ENCODE results near the gene B3GALT5.

B3GALT5 gene

DNA sequence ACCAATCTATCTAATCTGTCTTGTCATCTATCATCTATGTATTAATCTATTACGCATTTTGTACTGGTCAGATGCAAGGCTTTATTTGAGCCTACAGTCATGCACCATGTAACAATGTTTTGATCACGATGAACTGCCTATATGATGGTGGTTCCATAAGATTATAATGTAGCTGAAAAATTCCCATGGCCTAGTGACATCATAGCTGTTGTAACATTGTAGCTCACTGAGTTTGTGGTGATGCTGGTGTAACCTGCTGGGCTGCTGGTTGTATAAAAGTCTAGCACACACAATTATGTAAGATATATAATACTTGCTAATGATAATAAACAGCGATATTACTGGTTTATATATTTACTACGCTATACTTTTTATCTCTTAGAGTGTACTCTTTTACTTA lies 67.5 kb downstream of the B3GALT5 start:
- Histone ChIP-seq H3K9me2 (replicated peaks; ENCODE audit: insufficient read depth, low read length) (no peaks in the 10 kb centered on the region), H3K36me3 (replicated peaks; ENCODE audit: insufficient read depth, low read length) (no peaks in the 10 kb centered on the region), H3K9me3 (replicated peaks; ENCODE audit: insufficient read depth, low read length) (no peaks in the 10 kb centered on the region), H2AFZ (ENCODE audit: low read length) (no peak overlapping the region), H3K79me2 (ENCODE audit: low read length) (no peaks in the 10 kb centered on the region), H3K27me3 (replicated peaks; ENCODE audit: insufficient read depth, low read length) (no peaks in the 10 kb centered on the region), H4K20me1 (ENCODE audit: insufficient read depth, low read length) (no peaks in the 10 kb centered on the region), H3K4me1 (ENCODE audit: low read length) (peaks cover 16% of the 10 kb centered on the region), H3K4me2 (ENCODE audit: low read depth, low read length) (no peak overlapping the region), H3K4me3 (ENCODE audit: low read length) (no peak overlapping the region), H3F3A (ENCODE audit: insufficient read depth, low read length) (peaks cover 20% of the 10 kb centered on the region), H3K9ac (ENCODE audit: low read length) (no peak overlapping the region), H3K27ac (ENCODE audit: low read length) (no peak overlapping the region)
- no peak for DNase-seq
- TF ChIP-seq EZH2 (optimal IDR thresholded peaks at IDR 0.05; ENCODE audit: low read depth, low read length) (no peak), EZH2phosphoT487 (IDR thresholded peaks at IDR 0.05; ENCODE audit: low read length) (no peak)
- TF ChIP-seq, protein P1, sequence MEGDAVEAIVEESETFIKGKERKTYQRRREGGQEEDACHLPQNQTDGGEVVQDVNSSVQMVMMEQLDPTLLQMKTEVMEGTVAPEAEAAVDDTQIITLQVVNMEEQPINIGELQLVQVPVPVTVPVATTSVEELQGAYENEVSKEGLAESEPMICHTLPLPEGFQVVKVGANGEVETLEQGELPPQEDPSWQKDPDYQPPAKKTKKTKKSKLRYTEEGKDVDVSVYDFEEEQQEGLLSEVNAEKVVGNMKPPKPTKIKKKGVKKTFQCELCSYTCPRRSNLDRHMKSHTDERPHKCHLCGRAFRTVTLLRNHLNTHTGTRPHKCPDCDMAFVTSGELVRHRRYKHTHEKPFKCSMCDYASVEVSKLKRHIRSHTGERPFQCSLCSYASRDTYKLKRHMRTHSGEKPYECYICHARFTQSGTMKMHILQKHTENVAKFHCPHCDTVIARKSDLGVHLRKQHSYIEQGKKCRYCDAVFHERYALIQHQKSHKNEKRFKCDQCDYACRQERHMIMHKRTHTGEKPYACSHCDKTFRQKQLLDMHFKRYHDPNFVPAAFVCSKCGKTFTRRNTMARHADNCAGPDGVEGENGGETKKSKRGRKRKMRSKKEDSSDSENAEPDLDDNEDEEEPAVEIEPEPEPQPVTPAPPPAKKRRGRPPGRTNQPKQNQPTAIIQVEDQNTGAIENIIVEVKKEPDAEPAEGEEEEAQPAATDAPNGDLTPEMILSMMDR (IDR thresholded peaks at IDR 0.05; ENCODE audit: low read length) = no peak

DNA sequence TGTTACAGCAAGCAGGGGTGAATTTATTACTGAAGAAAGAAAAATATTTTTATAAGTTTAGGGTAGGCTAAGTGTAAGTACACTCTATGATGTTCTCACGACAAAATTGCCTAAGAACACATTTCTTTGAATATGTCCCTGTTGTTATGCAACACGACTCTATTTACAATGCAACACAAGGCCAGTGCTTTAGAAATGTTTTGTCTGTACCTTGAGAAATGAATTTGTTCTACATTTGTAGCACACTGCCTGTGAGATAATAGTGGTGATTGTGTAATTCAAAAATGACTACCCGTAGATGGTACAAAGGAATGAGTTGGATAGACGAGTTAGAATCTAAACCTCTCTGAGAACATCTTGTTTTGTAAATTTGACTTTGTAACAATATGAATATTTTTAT lies 68.5 kb downstream of the B3GALT5 start:
- no peaks in the 10 kb centered on the region for H3K36me3 ChIP-seq (replicated peaks; ENCODE audit: insufficient read depth, low read length)
- no peaks in the 10 kb centered on the region for H3K9me3 ChIP-seq (replicated peaks; ENCODE audit: insufficient read depth, low read length)
- peaks cover 9% of the 10 kb centered on the region for H3F3A ChIP-seq (ENCODE audit: insufficient read depth, low read length)
- H3K4me2 ChIP-seq (ENCODE audit: low read depth, low read length) = no peak overlapping the region
- no peaks in the 10 kb centered on the region for H4K20me1 ChIP-seq (ENCODE audit: insufficient read depth, low read length)
- H3K4me1 ChIP-seq (ENCODE audit: low read length) = 0 out of 2 replicates have a peak, but pooled peaks cover 5% of the 10 kb centered on the region
- H3K27me3 ChIP-seq (replicated peaks; ENCODE audit: insufficient read depth, low read length) = no peaks in the 10 kb centered on the region
- H3K9me2 ChIP-seq (replicated peaks; ENCODE audit: insufficient read depth, low read length) = no peaks in the 10 kb centered on the region
- no peak overlapping the region for H3K9ac ChIP-seq (ENCODE audit: low read length)
- no peak overlapping the region for H2AFZ ChIP-seq (ENCODE audit: low read length)
- H3K79me2 ChIP-seq (ENCODE audit: low read length) = no peaks in the 10 kb centered on the region
- no peak overlapping the region for H3K4me3 ChIP-seq (ENCODE audit: low read length)
- no peak for DNase-seq
- no peak overlapping the region for H3K27ac ChIP-seq (ENCODE audit: low read length)
- TF ChIP-seq, protein P1 (IDR thresholded peaks at IDR 0.05; ENCODE audit: low read length) = no peak
- TF ChIP-seq EZH2 (optimal IDR thresholded peaks at IDR 0.05; ENCODE audit: low read depth, low read length) (no peak), EZH2phosphoT487 (IDR thresholded peaks at IDR 0.05; ENCODE audit: low read length) (no peak)

DNA sequence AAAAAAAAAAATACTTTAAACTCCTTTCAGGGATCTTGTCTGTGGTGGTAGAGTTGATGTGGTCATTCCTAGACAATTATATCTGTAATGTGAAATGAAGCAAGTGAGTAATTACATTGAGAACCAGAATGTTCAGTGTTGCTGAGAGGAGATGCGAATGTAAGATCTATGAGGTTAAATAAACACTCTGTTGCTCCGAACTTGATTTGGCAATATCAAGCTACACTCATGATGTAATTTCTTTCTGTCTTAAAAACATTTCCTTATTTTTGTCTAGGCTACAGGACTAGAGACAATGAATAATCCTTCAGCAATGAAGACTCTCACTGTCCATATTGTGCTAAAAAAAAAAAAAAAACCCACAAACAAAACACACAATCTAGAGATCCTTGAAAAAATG lies 69.1 kb downstream of the B3GALT5 start:
- TF ChIP-seq EZH2phosphoT487 (IDR thresholded peaks at IDR 0.05; ENCODE audit: low read length) = no peak
- TF ChIP-seq, protein P1 (IDR thresholded peaks at IDR 0.05; ENCODE audit: low read length) = no peak
- no peak for TF ChIP-seq EZH2 (optimal IDR thresholded peaks at IDR 0.05; ENCODE audit: low read depth, low read length)
- H3K9me3 ChIP-seq (replicated peaks; ENCODE audit: insufficient read depth, low read length) = no peaks in the 10 kb centered on the region
- H3F3A ChIP-seq (ENCODE audit: insufficient read depth, low read length) = peaks cover 4% of the 10 kb centered on the region
- no peak for DNase-seq
- H3K9me2 ChIP-seq (replicated peaks; ENCODE audit: insufficient read depth, low read length) = no peaks in the 10 kb centered on the region
- no peak overlapping the region for H2AFZ ChIP-seq (ENCODE audit: low read length)
- H3K36me3 ChIP-seq (replicated peaks; ENCODE audit: insufficient read depth, low read length) = no peaks in the 10 kb centered on the region
- no peak overlapping the region for H3K9ac ChIP-seq (ENCODE audit: low read length)
- no peak overlapping the region for H3K27ac ChIP-seq (ENCODE audit: low read length)
- H3K27me3 ChIP-seq (replicated peaks; ENCODE audit: insufficient read depth, low read length) = no peaks in the 10 kb centered on the region
- H3K4me1 ChIP-seq (ENCODE audit: low read length) = 0 out of 2 replicates have a peak, but pooled peaks cover 4% of the 10 kb centered on the region
- H3K79me2 ChIP-seq (ENCODE audit: low read length) = no peaks in the 10 kb centered on the region
- H3K4me2 ChIP-seq (ENCODE audit: low read depth, low read length) = no peak overlapping the region
- H4K20me1 ChIP-seq (ENCODE audit: insufficient read depth, low read length) = no peaks in the 10 kb centered on the region
- no peak overlapping the region for H3K4me3 ChIP-seq (ENCODE audit: low read length)

All from MM.1S (cell line).